Posterior cingulate gyrus (tissue), 11 donors: ENCODE results near the gene CAMK1D.
"Not testable (repeated sequence)": the region's sequence is repeated elsewhere in the genome, so short reads cannot be mapped to it uniquely, and the experiment has no call there.

Source experiments
- DNase-seq, 10 donors: peaks; one replicate each; pipeline versions ENCODE4 v3.0.0 to v3.0.0-alpha.2; 2020 to 2021; ENCODE audit warnings: mixed read lengths in 3 of 10
- intact Hi-C: fragments of 100-400 bp; cut with DNase I; formaldehyde crosslinking; loops from one replicate; pipeline ENCODE4 v1.15.1; 2023

Gene CAMK1D

GRCh38 chr10:12534824-12535223 is 185.5 kb downstream of the CAMK1D start:
- DNase-seq, result no peak
- intact Hi-C loops, result no loop called here

- DNase-seq, result no peak
- intact Hi-C loops, result no loop called here
Measured at GRCh38 chr10:12535656-12536055, 186.3 kb downstream of the CAMK1D start.

- DNase-seq, result no peak
- intact Hi-C loops, result no loop called here
Measured at GRCh38 chr10:12538491-12538995, 189.2 kb downstream of the CAMK1D start.

- intact Hi-C loops, result no loop called here
Measured at GRCh38 chr10:12539350-12540164, 190.2 kb downstream of the CAMK1D start.

GRCh38 chr10:12540341-12540781 is 191.0 kb downstream of the CAMK1D start:
- intact Hi-C loops, result no loop called here
- DNase-seq, result no peak

More at GRCh38 chr10:12539350-12540164, 190.2 kb downstream of the CAMK1D start:
- DNase-seq, result no peak

GRCh38 chr10:12541446-12542067 is 192.2 kb downstream of the CAMK1D start:
- intact Hi-C loops, result no loop called here
- no peak for DNase-seq

GRCh38 chr10:12542133-12542670 is 192.9 kb downstream of the CAMK1D start:
- intact Hi-C loops, result no loop called here
- no peak for DNase-seq

- intact Hi-C loops, result no loop called here
Measured at GRCh38 chr10:12543589-12543988, 194.2 kb downstream of the CAMK1D start.

GRCh38 chr10:12546160-12546802 is 196.9 kb downstream of the CAMK1D start:
- intact Hi-C loops, DNase-seq: not testable (repeated sequence)

More at GRCh38 chr10:12543589-12543988, 194.2 kb downstream of the CAMK1D start:
- DNase-seq, result no peak

GRCh38 chr10:12547301-12547771 is 198.0 kb downstream of the CAMK1D start:
- DNase-seq, result no peak
- intact Hi-C loops, result no loop called here

- intact Hi-C loops, result no loop called here
- DNase-seq, result no peak
Measured at GRCh38 chr10:12549297-12549696, 199.9 kb downstream of the CAMK1D start.

- DNase-seq, result no peak
- intact Hi-C loops, result no loop called here
Measured at GRCh38 chr10:12550994-12551393, 201.6 kb downstream of the CAMK1D start.

- no peak for DNase-seq
- intact Hi-C loops, result no loop called here
Measured at GRCh38 chr10:12556039-12556438, 206.7 kb downstream of the CAMK1D start.

GRCh38 chr10:12559578-12560178 is 210.3 kb downstream of the CAMK1D start:
- intact Hi-C loops, result no loop called here
- no peak for DNase-seq

- intact Hi-C loops, result no loop called here
- DNase-seq, result no peak
Measured at GRCh38 chr10:12561307-12561706, 212.0 kb downstream of the CAMK1D start.

GRCh38 chr10:12561720-12562119 is 212.4 kb downstream of the CAMK1D start:
- DNase-seq, result no peak
- intact Hi-C loops, result no loop called here

- no peak for DNase-seq
- intact Hi-C loops, result no loop called here
Measured at GRCh38 chr10:12563489-12563888, 214.1 kb downstream of the CAMK1D start.

GRCh38 chr10:12564173-12564572 is 214.8 kb downstream of the CAMK1D start:
- intact Hi-C loops, result no loop called here
- DNase-seq, result no peak

- intact Hi-C loops, result no loop called here
- DNase-seq, result peak in 1 of 10 donors; percentile 59
Measured at GRCh38 chr10:12566161-12567115, 217.1 kb downstream of the CAMK1D start.
